Stimulated activated naive CD8-positive, alpha-beta T cell treated with anti-CD3 and anti-CD28 coated beads, Interleukin-15, Interleukin-2, amounts not matched to agents 100 ng/mL and 50 ng/mL, for 24 hours (primary cell): ENCODE results near the gene MS4A13.
"Not testable (repeated sequence)": the region's sequence is repeated elsewhere in the genome, so short reads cannot be mapped to it uniquely, and the experiment has no call there.

Source experiments
- H3K27ac Mint-ChIP-seq: one replicate; pipeline ENCODE4 v1.8.0; 2021; ENCODE audit warnings: mild to moderate bottlenecking, mixed read lengths
- H3K27me3 Mint-ChIP-seq: one replicate; pipeline ENCODE4 v1.8.0; 2021; ENCODE audit warnings: mixed read lengths
- H3K36me3 Mint-ChIP-seq: one replicate; pipeline ENCODE4 v1.8.0; 2021; ENCODE audit warnings: low read depth, mixed read lengths
- H3K4me1 Mint-ChIP-seq: one replicate; pipeline ENCODE4 v1.8.0; 2021; ENCODE audit warnings: low read depth, mixed read lengths
- H3K4me3 Mint-ChIP-seq: one replicate; pipeline ENCODE4 v1.8.0; 2021; ENCODE audit warnings: mild to moderate bottlenecking, mixed read lengths
- H3K9me3 Mint-ChIP-seq: one replicate; pipeline ENCODE4 v1.8.0; 2021; ENCODE audit warnings: mixed read lengths

Gene MS4A13

GRCh38 chr11:60511393-60511792 is 3.8 kb upstream of the MS4A13 start:
- Mint-ChIP-seq H3K4me3 (no peak overlapping the region), H3K27ac (no peak overlapping the region), H3K4me1 (no peaks in the 10 kb centered on the region), H3K27me3 (peaks cover 51% of the 10 kb centered on the region), H3K36me3 (no peaks in the 10 kb centered on the region), H3K9me3 (no peaks in the 10 kb centered on the region)

- H3K9me3 Mint-ChIP-seq = no peaks in the 10 kb centered on the region
- H3K4me3 Mint-ChIP-seq = no peak overlapping the region
- H3K27me3 Mint-ChIP-seq = peaks cover 44% of the 10 kb centered on the region
- no peaks in the 10 kb centered on the region for H3K4me1 Mint-ChIP-seq
- no peak overlapping the region for H3K27ac Mint-ChIP-seq
- H3K36me3 Mint-ChIP-seq = no peaks in the 10 kb centered on the region
Observed at GRCh38 chr11:60512651-60513225, 2.5 kb upstream of the MS4A13 start.

GRCh38 chr11:60513496-60514460 is 1.4 kb upstream of the MS4A13 start:
- H3K27me3 Mint-ChIP-seq = peaks cover 40% of the 10 kb centered on the region
- H3K4me3 Mint-ChIP-seq = no peak overlapping the region
- H3K4me1 Mint-ChIP-seq = no peaks in the 10 kb centered on the region
- no peaks in the 10 kb centered on the region for H3K9me3 Mint-ChIP-seq
- no peak overlapping the region for H3K27ac Mint-ChIP-seq
- H3K36me3 Mint-ChIP-seq = no peaks in the 10 kb centered on the region

GRCh38 chr11:60528465-60528864 is 13.3 kb downstream of the MS4A13 start:
- H3K27me3 Mint-ChIP-seq = peaks cover 14% of the 10 kb centered on the region
- H3K4me1 Mint-ChIP-seq = no peaks in the 10 kb centered on the region
- H3K9me3 Mint-ChIP-seq = peaks cover 7% of the 10 kb centered on the region
- H3K27ac Mint-ChIP-seq = no peak overlapping the region
- H3K4me3 Mint-ChIP-seq = no peak overlapping the region
- H3K36me3 Mint-ChIP-seq = peaks cover 4% of the 10 kb centered on the region

GRCh38 chr11:60528934-60529333 is 13.7 kb downstream of the MS4A13 start:
- Mint-ChIP-seq H3K9me3 (peaks cover 7% of the 10 kb centered on the region), H3K4me1 (no peaks in the 10 kb centered on the region), H3K4me3 (no peak overlapping the region), H3K27me3 (peaks cover 14% of the 10 kb centered on the region), H3K27ac (no peak overlapping the region), H3K36me3 (peaks cover 4% of the 10 kb centered on the region)

- H3K9me3 Mint-ChIP-seq = peaks cover 7% of the 10 kb centered on the region
- no peak overlapping the region for H3K4me3 Mint-ChIP-seq
- H3K27ac Mint-ChIP-seq = no peak overlapping the region
- H3K27me3 Mint-ChIP-seq = peaks cover 14% of the 10 kb centered on the region
- H3K36me3 Mint-ChIP-seq = peaks cover 4% of the 10 kb centered on the region
- no peaks in the 10 kb centered on the region for H3K4me1 Mint-ChIP-seq
Observed at GRCh38 chr11:60530454-60531100, 15.4 kb downstream of the MS4A13 start.

- not testable (repeated sequence) for H3K27ac Mint-ChIP-seq, H3K36me3 Mint-ChIP-seq, H3K4me3 Mint-ChIP-seq, H3K9me3 Mint-ChIP-seq, H3K4me1 Mint-ChIP-seq
- H3K27me3 Mint-ChIP-seq = peaks cover 11% of the 10 kb centered on the region
Observed at GRCh38 chr11:60532383-60532782, 17.2 kb downstream of the MS4A13 start.

GRCh38 chr11:60538627-60539026 is 23.4 kb downstream of the MS4A13 start:
- H3K27me3 Mint-ChIP-seq, H3K27ac Mint-ChIP-seq, H3K9me3 Mint-ChIP-seq, H3K4me1 Mint-ChIP-seq, H3K4me3 Mint-ChIP-seq, H3K36me3 Mint-ChIP-seq: not testable (repeated sequence)

- no peak overlapping the region for H3K27ac Mint-ChIP-seq
- H3K36me3 Mint-ChIP-seq = no peaks in the 10 kb centered on the region
- H3K4me3 Mint-ChIP-seq = no peak overlapping the region
- no peaks in the 10 kb centered on the region for H3K4me1 Mint-ChIP-seq
- H3K27me3 Mint-ChIP-seq = peaks cover 17% of the 10 kb centered on the region
- H3K9me3 Mint-ChIP-seq = no peaks in the 10 kb centered on the region
Observed at GRCh38 chr11:60544077-60544476, 28.9 kb downstream of the MS4A13 start.

GRCh38 chr11:60561254-60561653 is 46.1 kb downstream of the MS4A13 start:
- Mint-ChIP-seq H3K4me1 (no peaks in the 10 kb centered on the region), H3K4me3 (no peak overlapping the region), H3K27me3 (peaks cover 4% of the 10 kb centered on the region), H3K9me3 (peaks cover 31% of the 10 kb centered on the region), H3K27ac (no peak overlapping the region), H3K36me3 (peaks cover 6% of the 10 kb centered on the region)

- no peaks in the 10 kb centered on the region for H3K4me1 Mint-ChIP-seq
- H3K36me3 Mint-ChIP-seq = peaks cover 6% of the 10 kb centered on the region
- no peak overlapping the region for H3K4me3 Mint-ChIP-seq
- peaks cover 22% of the 10 kb centered on the region for H3K9me3 Mint-ChIP-seq
- H3K27me3 Mint-ChIP-seq = peaks cover 8% of the 10 kb centered on the region
- no peak overlapping the region for H3K27ac Mint-ChIP-seq
Observed at GRCh38 chr11:60563553-60564235, 48.5 kb downstream of the MS4A13 start.

GRCh38 chr11:60566776-60567175 is 51.6 kb downstream of the MS4A13 start:
- H3K36me3 Mint-ChIP-seq = no peaks in the 10 kb centered on the region
- peaks cover 8% of the 10 kb centered on the region for H3K9me3 Mint-ChIP-seq
- no peak overlapping the region for H3K27ac Mint-ChIP-seq
- no peak overlapping the region for H3K4me3 Mint-ChIP-seq
- peaks cover 15% of the 10 kb centered on the region for H3K27me3 Mint-ChIP-seq
- peaks cover 3% of the 10 kb centered on the region for H3K4me1 Mint-ChIP-seq

- Mint-ChIP-seq H3K27ac (no peak overlapping the region), H3K27me3 (peaks cover 19% of the 10 kb centered on the region), H3K9me3 (no peaks in the 10 kb centered on the region), H3K4me1 (peaks cover 3% of the 10 kb centered on the region), H3K4me3 (no peak overlapping the region), H3K36me3 (no peaks in the 10 kb centered on the region)
Observed at GRCh38 chr11:60570970-60571369, 55.8 kb downstream of the MS4A13 start.

GRCh38 chr11:60589611-60590010 is 74.4 kb downstream of the MS4A13 start:
- Mint-ChIP-seq H3K4me1 (no peaks in the 10 kb centered on the region), H3K27ac (no peak overlapping the region), H3K36me3 (no peaks in the 10 kb centered on the region), H3K9me3 (peaks cover 15% of the 10 kb centered on the region), H3K4me3 (no peak overlapping the region), H3K27me3 (no peaks in the 10 kb centered on the region)
